Gastrocnemius medialis (tissue), 4 donors: ENCODE results near the gene TRMT1L.

Source experiments
- POLR2A ChIP-seq, 2 donors: fragments of 450-650 bp; IDR thresholded peaks; one replicate each; pipeline ENCODE4 v1.6.1; 2017; ENCODE audit warnings: antibody characterized with exemption in 2 of 2, mild to moderate bottlenecking in 2 of 2, moderate library complexity in 2 of 2
- TF ChIP-seq, protein P1 (sequence below), 5 experiments: fragments of 450-650 bp in 3 of 5; fragments of 200-600 bp in 2 of 5; sonication (generic) in 2 of 5; IDR thresholded peaks in 4 of 5; conservative IDR thresholded peaks in 1 of 5; 1 replicate in 4 of 5; 2 replicates in 1 of 5; pipeline ENCODE4 v1.5.1; 2016 to 2019; ENCODE audit warnings: antibody characterized with exemption in 5 of 5, mild to moderate bottlenecking in 3 of 5, moderate library complexity in 3 of 5

DNA sequence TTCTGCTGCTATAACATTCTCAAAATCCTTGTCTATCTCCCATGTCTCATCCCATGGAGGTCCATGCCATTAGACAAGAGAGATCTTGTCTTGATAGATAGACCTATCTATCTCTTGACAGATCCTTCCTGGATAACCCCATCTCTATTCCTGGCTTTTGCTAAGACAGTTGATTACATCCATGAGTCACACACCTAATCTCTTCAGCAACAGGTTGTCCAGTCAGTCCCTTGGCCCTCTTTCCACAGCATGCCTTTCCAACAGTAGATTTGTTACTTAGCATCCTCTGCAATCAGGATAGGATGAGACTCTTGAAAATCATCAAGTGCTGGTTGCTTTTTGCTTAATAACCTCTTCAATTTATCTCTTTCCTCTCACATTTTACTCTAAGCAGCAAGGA is 46.6 kb downstream of the TRMT1L start:
- TF ChIP-seq, protein P1, sequence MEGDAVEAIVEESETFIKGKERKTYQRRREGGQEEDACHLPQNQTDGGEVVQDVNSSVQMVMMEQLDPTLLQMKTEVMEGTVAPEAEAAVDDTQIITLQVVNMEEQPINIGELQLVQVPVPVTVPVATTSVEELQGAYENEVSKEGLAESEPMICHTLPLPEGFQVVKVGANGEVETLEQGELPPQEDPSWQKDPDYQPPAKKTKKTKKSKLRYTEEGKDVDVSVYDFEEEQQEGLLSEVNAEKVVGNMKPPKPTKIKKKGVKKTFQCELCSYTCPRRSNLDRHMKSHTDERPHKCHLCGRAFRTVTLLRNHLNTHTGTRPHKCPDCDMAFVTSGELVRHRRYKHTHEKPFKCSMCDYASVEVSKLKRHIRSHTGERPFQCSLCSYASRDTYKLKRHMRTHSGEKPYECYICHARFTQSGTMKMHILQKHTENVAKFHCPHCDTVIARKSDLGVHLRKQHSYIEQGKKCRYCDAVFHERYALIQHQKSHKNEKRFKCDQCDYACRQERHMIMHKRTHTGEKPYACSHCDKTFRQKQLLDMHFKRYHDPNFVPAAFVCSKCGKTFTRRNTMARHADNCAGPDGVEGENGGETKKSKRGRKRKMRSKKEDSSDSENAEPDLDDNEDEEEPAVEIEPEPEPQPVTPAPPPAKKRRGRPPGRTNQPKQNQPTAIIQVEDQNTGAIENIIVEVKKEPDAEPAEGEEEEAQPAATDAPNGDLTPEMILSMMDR (IDR thresholded peaks at IDR 0.05 in 4 of 5, conservative IDR thresholded peaks at IDR 0.05 in 1 of 5) = no peak
- TF ChIP-seq POLR2A (IDR thresholded peaks at IDR 0.05) = no peak
